Mammary epithelial cell (primary cell): ENCODE results near the gene GOLGA6L24.
"Not testable (repeated sequence)": the region's sequence is repeated elsewhere in the genome, so short reads cannot be mapped to it uniquely, and the experiment has no call there.

Experiments
- EZH2 ChIP-seq: IDR thresholded peaks from 2 replicates; pipeline ENCODE4 v1.6.1; 2012; ENCODE audit warnings: low read length, inconsistent platforms, borderline replicate concordance
- TF ChIP-seq, protein P1 (sequence below), 2 donors: IDR thresholded peaks in 1 of 2; conservative IDR thresholded peaks in 1 of 2; 2 replicates each; pipeline ENCODE4 v1.5.1; 2011 to 2012; ENCODE audit warnings: inconsistent platforms in 2 of 2, low read length in 2 of 2, mild to moderate bottlenecking in 2 of 2, control low read depth in 1 of 2, low read depth in 1 of 2; ENCODE audit not compliant: insufficient read depth in 1 of 2; ENCODE audit errors: extremely low read depth in 1 of 2

DNA sequence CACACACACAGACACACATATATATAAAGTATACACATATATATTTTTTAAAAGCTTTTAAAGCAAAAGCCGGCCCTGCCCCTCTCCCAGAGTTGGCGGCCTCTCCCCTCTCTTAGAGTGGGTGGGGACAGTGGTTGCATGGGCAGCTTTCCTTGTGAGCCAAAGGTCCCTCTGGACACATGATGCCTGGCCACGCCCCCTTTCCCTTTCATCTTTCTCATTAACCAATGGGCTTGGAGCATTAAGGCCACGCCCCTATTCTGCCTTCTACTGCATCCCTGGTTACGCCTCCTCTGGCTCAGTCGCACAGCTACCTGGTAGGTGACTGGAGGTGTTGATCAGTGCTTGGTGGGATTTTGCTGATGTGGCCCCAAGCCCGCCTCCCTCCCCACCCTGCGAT is 20.5 kb upstream of the GOLGA6L24 start, which contains the start of gene GOLGA8F:
- TF ChIP-seq, protein P1, sequence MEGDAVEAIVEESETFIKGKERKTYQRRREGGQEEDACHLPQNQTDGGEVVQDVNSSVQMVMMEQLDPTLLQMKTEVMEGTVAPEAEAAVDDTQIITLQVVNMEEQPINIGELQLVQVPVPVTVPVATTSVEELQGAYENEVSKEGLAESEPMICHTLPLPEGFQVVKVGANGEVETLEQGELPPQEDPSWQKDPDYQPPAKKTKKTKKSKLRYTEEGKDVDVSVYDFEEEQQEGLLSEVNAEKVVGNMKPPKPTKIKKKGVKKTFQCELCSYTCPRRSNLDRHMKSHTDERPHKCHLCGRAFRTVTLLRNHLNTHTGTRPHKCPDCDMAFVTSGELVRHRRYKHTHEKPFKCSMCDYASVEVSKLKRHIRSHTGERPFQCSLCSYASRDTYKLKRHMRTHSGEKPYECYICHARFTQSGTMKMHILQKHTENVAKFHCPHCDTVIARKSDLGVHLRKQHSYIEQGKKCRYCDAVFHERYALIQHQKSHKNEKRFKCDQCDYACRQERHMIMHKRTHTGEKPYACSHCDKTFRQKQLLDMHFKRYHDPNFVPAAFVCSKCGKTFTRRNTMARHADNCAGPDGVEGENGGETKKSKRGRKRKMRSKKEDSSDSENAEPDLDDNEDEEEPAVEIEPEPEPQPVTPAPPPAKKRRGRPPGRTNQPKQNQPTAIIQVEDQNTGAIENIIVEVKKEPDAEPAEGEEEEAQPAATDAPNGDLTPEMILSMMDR (conservative IDR thresholded peaks at IDR 0.05 in 1 of 2, IDR thresholded peaks at IDR 0.05 in 1 of 2; ENCODE audit: extremely low read depth in 1 of 2, insufficient read depth in 1 of 2, low read depth in 1 of 2, low read length in 2 of 2): not testable (repeated sequence)
- TF ChIP-seq EZH2: not testable (repeated sequence)
